Mesenchymal stem cell (in vitro differentiated cells and primary cell): Measurements from ENCODE around the gene JPT2.

Experiments
- DNase-seq: peaks from one replicate; pipeline ENCODE4 v3.0.0-alpha.2; 2013
- H2AFZ ChIP-seq: one replicate; pipeline ENCODE4 v1.6.1; 2013; ENCODE audit warnings: low read depth, mild to moderate bottlenecking, control low read depth, inconsistent platforms, low read length, moderate library complexity
- H2AK5ac ChIP-seq: 2 replicates; pipeline ENCODE4 v1.6.1; 2013; ENCODE audit warnings: low read length, moderate library complexity, mild to moderate bottlenecking, inconsistent platforms; ENCODE audit not compliant: severe bottlenecking
- H2BK120ac ChIP-seq: one replicate; pipeline ENCODE4 v1.6.1; 2013; ENCODE audit warnings: low read depth, mild to moderate bottlenecking, inconsistent platforms, low read length, moderate library complexity
- H2BK12ac ChIP-seq, 2 experiments: one replicate each; pipeline ENCODE4 v1.6.1; 2013; ENCODE audit warnings: inconsistent platforms in 2 of 2, low read length in 2 of 2, mild to moderate bottlenecking in 2 of 2, moderate library complexity in 2 of 2, control low read depth in 1 of 2
- H2BK15ac ChIP-seq: one replicate; pipeline ENCODE4 v1.6.1; 2013; ENCODE audit warnings: mild to moderate bottlenecking, low read depth, inconsistent platforms; ENCODE audit not compliant: poor library complexity, severe bottlenecking
- H2BK5ac ChIP-seq: 2 replicates; pipeline ENCODE4 v1.6.1; 2013; ENCODE audit warnings: low read depth, mild to moderate bottlenecking, low read length, control low read depth, inconsistent platforms; ENCODE audit not compliant: poor library complexity, severe bottlenecking
- H3K14ac ChIP-seq, 2 experiments: one replicate each; pipeline ENCODE4 v1.6.1; 2013; ENCODE audit warnings: inconsistent platforms in 2 of 2, low read length in 2 of 2, control low read depth in 1 of 2, mild to moderate bottlenecking in 1 of 2, moderate library complexity in 1 of 2
- H3K18ac ChIP-seq, 2 experiments: one replicate each; pipeline ENCODE4 v1.6.1; 2013; ENCODE audit warnings: inconsistent platforms in 2 of 2, low read length in 2 of 2, control low read depth in 1 of 2, low read depth in 1 of 2, mild to moderate bottlenecking in 1 of 2
- H3K23ac ChIP-seq, 2 experiments: one replicate each; pipeline ENCODE4 v1.6.1; 2013; ENCODE audit warnings: inconsistent platforms in 2 of 2, low read length in 2 of 2, mild to moderate bottlenecking in 2 of 2, moderate library complexity in 2 of 2, control low read depth in 1 of 2
- H3K27ac ChIP-seq: 2 replicates; pipeline ENCODE4 v1.5.1; 2013; ENCODE audit warnings: mild to moderate bottlenecking, moderate library complexity, low read length, control low read depth, inconsistent platforms; ENCODE audit not compliant: poor library complexity, severe bottlenecking
- H3K27me3 ChIP-seq, 2 experiments: 2 replicates each; pipeline versions ENCODE4 v1.6.1 to v1.7.0; 2013; ENCODE audit warnings: low read length in 2 of 2, mild to moderate bottlenecking in 2 of 2, moderate library complexity in 2 of 2, control low read depth in 1 of 2, inconsistent platforms in 1 of 2; ENCODE audit not compliant: control insufficient read depth in 1 of 2, insufficient read depth in 1 of 2
- H3K36me3 ChIP-seq, 2 experiments: 2 replicates each; pipeline versions ENCODE4 v1.6.1 to v1.7.0; 2013; ENCODE audit warnings: low read length in 2 of 2, control low read depth in 1 of 2, inconsistent platforms in 1 of 2, low read depth in 1 of 2, mild to moderate bottlenecking in 1 of 2; ENCODE audit not compliant: insufficient read depth in 2 of 2, control insufficient read depth in 1 of 2
- H3K4ac ChIP-seq, 2 experiments: one replicate each; pipeline ENCODE4 v1.6.1; 2013; ENCODE audit warnings: inconsistent platforms in 2 of 2, low read length in 2 of 2, mild to moderate bottlenecking in 2 of 2, moderate library complexity in 2 of 2, control low read depth in 1 of 2, low read depth in 1 of 2
- H3K4me1 ChIP-seq: 2 replicates; pipeline ENCODE4 v1.6.1; 2013; ENCODE audit warnings: low read depth, low read length, control low read depth; ENCODE audit not compliant: control insufficient read depth, insufficient read depth
- H3K4me2 ChIP-seq: 2 replicates; pipeline ENCODE4 v1.6.1; 2013; ENCODE audit warnings: low read length, mild to moderate bottlenecking, inconsistent platforms; ENCODE audit not compliant: poor library complexity, severe bottlenecking
- H3K4me3 ChIP-seq, 2 experiments: 2 replicates each; pipeline versions ENCODE4 v1.5.1 to v1.7.0; 2013; ENCODE audit warnings: low read length in 2 of 2, mild to moderate bottlenecking in 2 of 2, control low read depth in 1 of 2, low read depth in 1 of 2; ENCODE audit not compliant: insufficient read depth in 1 of 2
- H3K79me1 ChIP-seq: replicated peaks from 2 replicates; pipeline ENCODE4 v1.6.1; 2013; ENCODE audit warnings: mild to moderate bottlenecking, control low read depth, low read length, inconsistent platforms; ENCODE audit not compliant: poor library complexity, severe bottlenecking
- H3K9ac ChIP-seq: 2 replicates; pipeline ENCODE4 v1.7.0; 2013; ENCODE audit warnings: mild to moderate bottlenecking, low read length, moderate library complexity
- H3K9me3 ChIP-seq: 2 replicates; pipeline ENCODE4 v1.7.0; 2013; ENCODE audit warnings: mild to moderate bottlenecking, low read length; ENCODE audit not compliant: control insufficient read depth
- H4K8ac ChIP-seq: one replicate; pipeline ENCODE4 v1.6.1; 2013; ENCODE audit warnings: inconsistent platforms, mild to moderate bottlenecking, low read length, moderate library complexity
- H4K91ac ChIP-seq: one replicate; pipeline ENCODE4 v1.6.1; 2013; ENCODE audit warnings: mild to moderate bottlenecking, low read length, inconsistent platforms
- WGBS: methylation state at CpG from one replicate; pipeline ENCODE4 v1.1.7; 2013; ENCODE audit warnings: mixed read lengths; 5-methylcytosine and 5-hydroxymethylcytosine counted together

The JPT2 gene

GRCh38 chr16:1637526-1637925 is 40.6 kb upstream of the JPT2 start:
- H3K4ac ChIP-seq, result no peak overlapping the region
- no peak overlapping the region for H4K91ac ChIP-seq
- H3K14ac ChIP-seq, result no peak overlapping the region
- H3K4me2 ChIP-seq, result no peak overlapping the region
- H3K36me3 ChIP-seq, result peaks cover 80 to 85% of the 10 kb centered on the region in 2 experiments
- H3K9me3 ChIP-seq, result no peaks in the 10 kb centered on the region
- H3K9ac ChIP-seq, result no peak overlapping the region
- peaks cover 64% of the 10 kb centered on the region for H3K79me1 ChIP-seq
- no peak overlapping the region for H3K4me3 ChIP-seq
- peaks cover 7% of the 10 kb centered on the region for H3K4me1 ChIP-seq
- H3K23ac ChIP-seq, result no peak overlapping the region
- H4K8ac ChIP-seq, result no peak overlapping the region
- no peak overlapping the region for H2BK12ac ChIP-seq
- H3K27ac ChIP-seq, result no peak overlapping the region
- WGBS, result 95% methylated on average over 11 of the region's 11 CpGs
- no peak overlapping the region for H2AK5ac ChIP-seq
- H2BK5ac ChIP-seq, result no peak overlapping the region
- no peak for DNase-seq
- H2AFZ ChIP-seq, result no peak overlapping the region
- H2BK15ac ChIP-seq, result no peak overlapping the region
- no peaks in the 10 kb centered on the region for H3K27me3 ChIP-seq
- no peak overlapping the region for H3K18ac ChIP-seq
- no peak overlapping the region for H2BK120ac ChIP-seq

GRCh38 chr16:1638757-1639156 is 39.3 kb upstream of the JPT2 start:
- Histone ChIP-seq H2AFZ (no peak overlapping the region), H3K9me3 (no peaks in the 10 kb centered on the region), H2BK15ac (no peak overlapping the region), H3K14ac (no peak overlapping the region), H3K36me3 (peaks cover 80 to 84% of the 10 kb centered on the region in 2 experiments), H4K91ac (no peak overlapping the region), H2BK5ac (no peak overlapping the region), H3K4me3 (no peak overlapping the region), H2BK120ac (no peak overlapping the region), H4K8ac (no peak overlapping the region), H3K18ac (no peak overlapping the region), H3K27me3 (no peaks in the 10 kb centered on the region), H3K27ac (no peak overlapping the region), H2BK12ac (no peak overlapping the region), H3K9ac (no peak overlapping the region), H3K23ac (no peak overlapping the region), H3K4me1 (peaks cover 7% of the 10 kb centered on the region), H3K4ac (no peak overlapping the region), H3K4me2 (no peak overlapping the region), H2AK5ac (no peak overlapping the region), H3K79me1 (peaks cover 61% of the 10 kb centered on the region)
- no peak for DNase-seq
- 94% methylated on average over 8 of the region's 8 CpGs for WGBS

GRCh38 chr16:1639282-1639681 is 38.8 kb upstream of the JPT2 start:
- Histone ChIP-seq H3K23ac (no peak overlapping the region), H2AK5ac (no peak overlapping the region), H4K8ac (no peak overlapping the region), H2AFZ (no peak overlapping the region), H3K4me3 (no peak overlapping the region), H2BK120ac (no peak overlapping the region), H2BK12ac (no peak overlapping the region), H3K27ac (no peak overlapping the region), H3K4me2 (no peak overlapping the region), H2BK15ac (no peak overlapping the region), H3K36me3 (peaks cover 80 to 84% of the 10 kb centered on the region in 2 experiments), H3K79me1 (peaks cover 62% of the 10 kb centered on the region), H3K14ac (no peak overlapping the region), H3K9me3 (no peaks in the 10 kb centered on the region), H3K27me3 (no peaks in the 10 kb centered on the region), H3K4ac (no peak overlapping the region), H3K18ac (no peak overlapping the region), H4K91ac (no peak overlapping the region), H3K9ac (no peak overlapping the region), H3K4me1 (peaks cover 7% of the 10 kb centered on the region), H2BK5ac (no peak overlapping the region)
- WGBS, result 100% methylated on average over 2 of the region's 2 CpGs
- no peak for DNase-seq

GRCh38 chr16:1639860-1640259 is 38.2 kb upstream of the JPT2 start:
- Histone ChIP-seq H2BK5ac (no peak overlapping the region), H4K91ac (no peak overlapping the region), H2BK12ac (no peak overlapping the region), H3K27me3 (no peaks in the 10 kb centered on the region), H4K8ac (no peak overlapping the region), H2AK5ac (no peak overlapping the region), H3K27ac (no peak overlapping the region), H3K36me3 (peaks cover 78 to 84% of the 10 kb centered on the region in 2 experiments), H2BK15ac (no peak overlapping the region), H3K4ac (no peak overlapping the region), H3K4me1 (peaks cover 7% of the 10 kb centered on the region), H3K18ac (no peak overlapping the region), H3K9me3 (no peaks in the 10 kb centered on the region), H3K4me2 (no peak overlapping the region), H2BK120ac (no peak overlapping the region), H3K14ac (no peak overlapping the region), H3K79me1 (peaks cover 62% of the 10 kb centered on the region), H3K4me3 (no peak overlapping the region), H2AFZ (no peak overlapping the region), H3K23ac (no peak overlapping the region), H3K9ac (no peak overlapping the region)
- DNase-seq, result no peak
- WGBS, result 96% methylated on average over 7 of the region's 11 CpGs
